Neural crest cell (in vitro differentiated cells): ENCODE measurements around the gene ATP1B2. TPM values are rescaled to one million over a fixed set of nuclear protein-coding genes. Genes with fewer than 3 reads are reported as not detected.
"Not testable (repeated sequence)": the region's sequence is repeated elsewhere in the genome, so short reads cannot be mapped to it uniquely, and the experiment has no call there.

Experiments used
- DNase-seq: peaks from one replicate; pipeline ENCODE4 v3.0.0; 2021; ENCODE audit warnings: low read depth, mixed read lengths, low spot score
- H3K27ac Mint-ChIP-seq: one replicate; pipeline ENCODE4 v1.8.0; 2021; ENCODE audit warnings: mild to moderate bottlenecking, mixed read lengths; ENCODE audit not compliant: unreplicated experiment
- H3K27me3 Mint-ChIP-seq: 2 replicates; pipeline ENCODE4 v1.8.0; 2021; ENCODE audit warnings: low read depth, mild to moderate bottlenecking, mixed read lengths
- H3K36me3 Mint-ChIP-seq: 2 replicates; pipeline ENCODE4 v1.8.0; 2021; ENCODE audit warnings: low read depth, mild to moderate bottlenecking, mixed read lengths
- H3K4me1 Mint-ChIP-seq: 2 replicates; pipeline ENCODE4 v1.8.0; 2021; ENCODE audit warnings: mixed read lengths
- H3K4me3 Mint-ChIP-seq: one replicate; pipeline ENCODE4 v1.8.0; 2021; ENCODE audit warnings: mild to moderate bottlenecking, mixed read lengths
- H3K9me3 Mint-ChIP-seq: 2 replicates; pipeline ENCODE4 v1.8.0; 2021; ENCODE audit warnings: mixed read lengths
- CTCF ChIP-seq: fragments of 200-600 bp; sonication (generic); conservative IDR thresholded peaks from 2 replicates; pipeline ENCODE4 v1.5.0; 2021; ENCODE audit warnings: antibody characterized with exemption, mild to moderate bottlenecking
- total RNA-seq: library from RNA; stranded (reverse); gene quantifications from 2 replicates; pipeline ENCODE4 v1.2.1, GENCODE V29; 2021

The ATP1B2 gene
- total RNA-seq, 1 donor from 2014 or later, result 14.3 TPM

DNA sequence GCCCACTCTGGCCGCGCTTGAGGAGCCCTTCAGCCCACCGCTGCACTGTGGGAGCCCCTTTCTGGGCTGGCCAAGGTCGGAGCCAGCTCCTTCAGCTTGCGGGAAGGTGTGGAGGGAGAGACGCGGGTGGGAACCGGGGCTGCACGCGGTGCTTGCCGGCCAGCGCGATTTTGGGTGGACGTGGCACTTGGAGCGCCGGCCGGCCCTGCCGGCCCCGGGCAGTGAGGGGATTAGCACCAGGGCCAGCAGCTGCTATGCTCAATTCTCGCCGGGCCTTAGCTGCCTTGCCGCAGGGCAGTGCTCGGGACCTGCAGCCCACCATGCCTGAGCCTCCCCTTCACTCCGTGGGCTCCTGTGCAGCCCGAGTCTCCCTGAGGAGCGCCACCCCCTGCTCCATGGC lies 9.9 kb upstream of the ATP1B2 start:
- no peak for DNase-seq
- Mint-ChIP-seq H3K36me3 (no peaks in the 10 kb centered on the region), H3K27ac (no peak overlapping the region), H3K4me3 (no peak overlapping the region), H3K9me3 (no peaks in the 10 kb centered on the region), H3K4me1 (peaks cover 7% of the 10 kb centered on the region), H3K27me3 (peaks cover 4% of the 10 kb centered on the region)
- no peak for TF ChIP-seq CTCF

GRCh38 chr17:7641635-7642034 lies 9.1 kb upstream of the ATP1B2 start:
- not testable (repeated sequence) for H3K4me1 Mint-ChIP-seq, DNase-seq, H3K9me3 Mint-ChIP-seq, H3K27me3 Mint-ChIP-seq, H3K27ac Mint-ChIP-seq, H3K4me3 Mint-ChIP-seq, H3K36me3 Mint-ChIP-seq

- H3K4me3 Mint-ChIP-seq, result no peak overlapping the region
Observed at GRCh38 chr17:7644775-7645174, 6.0 kb upstream of the ATP1B2 start.

DNA sequence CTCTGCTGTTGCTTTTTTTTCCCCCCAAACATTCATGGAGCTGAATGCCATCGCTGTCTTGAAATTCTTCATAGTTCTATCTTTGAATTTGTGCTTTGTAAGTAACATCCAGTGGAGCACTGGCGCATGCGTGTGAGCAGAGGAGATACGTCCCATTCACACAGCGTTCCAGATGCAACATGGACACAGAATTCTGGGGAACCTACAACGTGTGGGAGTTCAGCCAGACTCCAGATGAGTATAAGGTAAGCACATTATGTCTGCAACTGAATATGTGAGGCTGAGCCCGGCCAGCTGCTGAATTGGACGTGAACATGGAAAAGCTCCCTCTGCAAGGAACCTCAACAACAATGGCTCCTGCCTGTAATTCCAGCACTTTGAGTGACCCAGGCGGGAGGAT lies 4.3 kb upstream of the ATP1B2 start:
- H3K36me3 Mint-ChIP-seq, result no peaks in the 10 kb centered on the region
- no peak for TF ChIP-seq CTCF
- DNase-seq, result no peak
- no peak overlapping the region for H3K27ac Mint-ChIP-seq
- H3K4me1 Mint-ChIP-seq, result peaks cover 14% of the 10 kb centered on the region
- no peaks in the 10 kb centered on the region for H3K9me3 Mint-ChIP-seq
- peaks cover 6% of the 10 kb centered on the region for H3K27me3 Mint-ChIP-seq
- peak overlapping the region; percentile 36 for H3K4me3 Mint-ChIP-seq

More at GRCh38 chr17:7644775-7645174, 6.0 kb upstream of the ATP1B2 start:
- H3K4me1 Mint-ChIP-seq, result peaks cover under 1% of the 10 kb centered on the region
- no peaks in the 10 kb centered on the region for H3K36me3 Mint-ChIP-seq
- no peaks in the 10 kb centered on the region for H3K9me3 Mint-ChIP-seq
- no peak for DNase-seq
- H3K27me3 Mint-ChIP-seq, result peaks cover 4% of the 10 kb centered on the region
- peak overlapping the region; percentile 54 for H3K27ac Mint-ChIP-seq
- no peak for TF ChIP-seq CTCF

DNA sequence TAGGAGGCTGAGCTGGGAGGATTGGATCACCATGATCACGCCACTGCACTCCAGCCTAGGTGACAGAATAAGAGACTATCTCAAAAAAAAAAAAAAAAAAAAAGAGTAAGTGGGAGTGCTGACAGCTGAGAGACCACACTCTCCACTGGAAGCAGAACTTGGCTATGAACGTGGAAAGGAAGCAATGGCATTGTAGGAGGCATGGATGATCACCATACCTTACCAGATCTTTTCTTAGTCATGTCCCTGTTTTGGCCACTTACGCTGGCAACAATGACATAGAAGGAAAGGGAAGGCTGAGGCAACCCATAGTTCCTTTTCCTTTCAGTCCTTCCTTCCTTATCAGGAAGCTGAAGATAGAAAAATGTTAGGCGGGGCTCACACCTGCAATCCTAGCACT lies 3.7 kb upstream of the ATP1B2 start:
- TF ChIP-seq CTCF, result no peak
- no peaks in the 10 kb centered on the region for H3K9me3 Mint-ChIP-seq
- H3K27me3 Mint-ChIP-seq, result peaks cover 8% of the 10 kb centered on the region
- no peak overlapping the region for H3K4me3 Mint-ChIP-seq
- no peak for DNase-seq
- H3K36me3 Mint-ChIP-seq, result no peaks in the 10 kb centered on the region
- no peak overlapping the region for H3K27ac Mint-ChIP-seq
- H3K4me1 Mint-ChIP-seq, result peaks cover 16% of the 10 kb centered on the region

DNA sequence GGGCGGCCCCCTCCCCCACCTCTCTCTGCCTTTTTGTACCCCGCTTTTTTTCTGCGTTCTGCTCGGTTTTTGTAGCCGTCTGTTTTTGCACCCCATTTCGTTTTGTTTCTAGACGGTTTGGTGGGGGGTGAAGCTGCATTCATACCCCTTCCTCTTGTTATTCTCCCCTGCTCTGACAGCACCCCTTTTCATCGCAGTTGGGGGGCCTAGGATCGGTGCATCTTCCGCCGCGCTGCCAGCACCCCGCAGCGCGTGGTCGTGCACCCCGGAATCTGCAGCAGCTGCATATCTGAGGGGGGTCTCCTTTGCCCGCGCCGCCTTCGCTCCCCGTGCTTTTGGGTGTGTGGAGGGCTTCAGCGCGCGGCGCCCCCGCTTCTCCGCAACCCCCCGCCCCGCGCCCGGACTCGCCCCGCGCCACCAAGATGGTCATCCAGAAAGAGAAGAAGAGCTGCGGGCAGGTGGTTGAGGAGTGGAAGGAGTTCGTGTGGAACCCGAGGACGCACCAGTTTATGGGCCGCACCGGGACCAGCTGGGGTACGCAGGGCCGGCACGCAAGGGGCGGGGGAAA lies 455 bp downstream of the ATP1B2 start:
- no peak for DNase-seq
- peaks cover 9% of the 10 kb centered on the region for H3K27me3 Mint-ChIP-seq
- H3K36me3 Mint-ChIP-seq, result peaks cover 6% of the 10 kb centered on the region
- peaks cover 37% of the 10 kb centered on the region for H3K4me1 Mint-ChIP-seq
- no peak overlapping the region for H3K27ac Mint-ChIP-seq
- no peak for TF ChIP-seq CTCF
- peak overlapping the region; percentile 89 for H3K4me3 Mint-ChIP-seq
- H3K9me3 Mint-ChIP-seq, result no peaks in the 10 kb centered on the region
